22Rv1 (cell line): ENCODE data around the gene CFAP45.

Experiments used
- ZFX ChIP-seq: fragments of 450-650 bp; IDR thresholded peaks from 2 replicates; pipeline ENCODE4 v1.6.1; 2017; ENCODE audit warnings: antibody characterized with exemption, borderline replicate concordance
- TF ChIP-seq, protein P1 (sequence below): fragments of 450-650 bp; IDR thresholded peaks from 2 replicates; pipeline ENCODE4 v1.5.1; 2017; ENCODE audit warnings: mild to moderate bottlenecking

- TF ChIP-seq, protein P1, sequence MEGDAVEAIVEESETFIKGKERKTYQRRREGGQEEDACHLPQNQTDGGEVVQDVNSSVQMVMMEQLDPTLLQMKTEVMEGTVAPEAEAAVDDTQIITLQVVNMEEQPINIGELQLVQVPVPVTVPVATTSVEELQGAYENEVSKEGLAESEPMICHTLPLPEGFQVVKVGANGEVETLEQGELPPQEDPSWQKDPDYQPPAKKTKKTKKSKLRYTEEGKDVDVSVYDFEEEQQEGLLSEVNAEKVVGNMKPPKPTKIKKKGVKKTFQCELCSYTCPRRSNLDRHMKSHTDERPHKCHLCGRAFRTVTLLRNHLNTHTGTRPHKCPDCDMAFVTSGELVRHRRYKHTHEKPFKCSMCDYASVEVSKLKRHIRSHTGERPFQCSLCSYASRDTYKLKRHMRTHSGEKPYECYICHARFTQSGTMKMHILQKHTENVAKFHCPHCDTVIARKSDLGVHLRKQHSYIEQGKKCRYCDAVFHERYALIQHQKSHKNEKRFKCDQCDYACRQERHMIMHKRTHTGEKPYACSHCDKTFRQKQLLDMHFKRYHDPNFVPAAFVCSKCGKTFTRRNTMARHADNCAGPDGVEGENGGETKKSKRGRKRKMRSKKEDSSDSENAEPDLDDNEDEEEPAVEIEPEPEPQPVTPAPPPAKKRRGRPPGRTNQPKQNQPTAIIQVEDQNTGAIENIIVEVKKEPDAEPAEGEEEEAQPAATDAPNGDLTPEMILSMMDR, result no peak
- no peak for TF ChIP-seq ZFX
These were observed 20.2 kb upstream of the CFAP45 start for GRCh38 chr1:159920202-159920601.
